ENCODE results near the gene PPP1R14B.

Gene PPP1R14B

DNA sequence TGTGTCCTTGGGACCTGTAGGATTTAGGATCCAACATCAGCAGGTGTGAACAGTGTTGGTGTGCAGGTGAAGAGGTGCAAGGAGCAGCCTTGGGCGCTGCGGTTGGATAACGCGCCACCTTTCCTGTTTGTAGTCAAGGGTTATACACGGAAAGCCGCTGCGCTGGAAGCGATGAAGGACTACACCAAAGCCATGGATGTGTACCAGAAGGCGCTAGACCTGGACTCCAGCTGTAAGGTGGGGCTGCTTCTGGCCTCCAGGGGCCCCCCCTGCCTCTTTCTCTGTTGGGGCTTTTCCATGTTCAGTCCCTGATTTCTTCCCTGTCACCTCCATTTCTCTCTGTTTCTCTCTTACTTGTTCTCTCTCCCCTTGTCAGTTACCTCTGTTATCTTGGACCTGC is 43.8 kb downstream of the PPP1R14B start:
- in situ Hi-C loops (cut with HindIII; ENCODE audit: low pct_unique_long_range_greater_than_20kb, low sequenced_read_pairs): no loop called here
- no peak for TF ChIP-seq JUND (IDR thresholded peaks at IDR 0.05; ENCODE audit: low read depth)

DNA sequence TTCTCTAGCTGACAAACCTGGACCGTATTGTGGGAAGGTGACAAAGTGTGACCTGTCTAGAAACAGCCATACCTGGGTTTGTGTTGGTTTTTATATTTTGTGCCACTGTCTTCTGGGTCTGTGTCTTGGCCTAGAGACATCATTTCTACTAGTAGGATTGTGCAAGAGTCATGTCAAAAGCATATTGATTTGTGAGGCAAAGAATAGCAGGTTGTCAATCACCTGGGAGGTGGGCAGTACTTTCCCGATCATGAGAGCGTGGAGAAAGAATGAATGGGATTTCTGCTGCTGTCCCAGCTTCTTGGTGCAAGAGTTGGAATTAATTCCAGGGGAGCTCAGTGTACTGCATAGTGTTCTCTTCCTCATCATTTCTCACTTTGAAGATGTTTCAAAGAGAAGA is 45.2 kb downstream of the PPP1R14B start:
- no peak for TF ChIP-seq JUND (IDR thresholded peaks at IDR 0.05; ENCODE audit: low read depth)
- in situ Hi-C loops (cut with HindIII; ENCODE audit: low pct_unique_long_range_greater_than_20kb, low sequenced_read_pairs): no loop called here
- DNase-seq (ENCODE audit: low read depth in 1 of 2, low spot score in 1 of 2): no peak

More for the DNA sequence above, 43.8 kb downstream of the PPP1R14B start:
- DNase-seq (ENCODE audit: low read depth in 1 of 2, low spot score in 1 of 2): no peak

DNA sequence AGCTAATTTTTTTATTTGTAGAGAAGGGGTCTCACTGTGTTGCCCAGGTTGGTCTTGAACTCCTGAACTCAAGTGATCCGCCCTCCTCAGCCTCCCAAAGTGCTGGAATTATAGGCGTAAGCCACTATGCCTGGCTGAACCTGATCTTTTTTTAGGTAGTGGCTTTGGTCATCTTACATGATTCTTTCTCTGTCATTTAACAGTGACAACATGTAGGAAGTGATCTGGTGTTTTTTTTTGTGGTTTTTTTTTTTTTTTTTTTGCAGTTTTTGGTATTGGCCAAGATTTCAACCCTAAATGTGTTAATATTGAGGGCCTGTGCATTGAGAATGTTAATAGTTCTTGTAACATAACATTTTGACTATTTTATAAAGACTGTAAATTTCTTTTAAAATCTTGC is 48.2 kb downstream of the PPP1R14B start:
- no peak for DNase-seq (ENCODE audit: low read depth in 1 of 2, low spot score in 1 of 2)
- in situ Hi-C loops (cut with HindIII; ENCODE audit: low pct_unique_long_range_greater_than_20kb, low sequenced_read_pairs): no loop called here
- no peak for TF ChIP-seq JUND (IDR thresholded peaks at IDR 0.05; ENCODE audit: low read depth)

DNA sequence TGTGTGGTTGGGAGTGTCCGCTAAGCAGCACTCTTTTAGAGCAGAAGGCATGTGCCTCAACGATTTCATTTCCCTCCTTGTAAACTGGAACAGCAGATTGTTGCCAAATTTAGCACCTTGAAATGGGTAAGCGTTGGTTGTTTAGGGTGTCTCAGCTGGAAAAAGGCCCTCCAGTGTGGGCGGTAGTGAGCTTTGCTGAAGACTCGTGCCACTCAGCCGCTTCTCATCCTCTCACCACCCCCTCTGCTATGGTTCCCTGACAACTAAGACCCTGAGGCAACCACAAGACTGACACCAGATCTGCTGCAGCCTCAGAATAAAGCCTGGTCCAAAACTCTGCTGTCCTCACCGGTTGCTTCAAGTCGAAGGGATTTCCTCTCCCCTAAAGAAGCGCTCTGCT is 50.1 kb downstream of the PPP1R14B start:
- TF ChIP-seq JUND (IDR thresholded peaks at IDR 0.05; ENCODE audit: low read depth): no peak
- DNase-seq (ENCODE audit: low read depth in 1 of 2, low spot score in 1 of 2): no peak
- in situ Hi-C loops (cut with HindIII; ENCODE audit: low pct_unique_long_range_greater_than_20kb, low sequenced_read_pairs): no loop called here
